ENCODE results near the gene P4HA3.

DNA sequence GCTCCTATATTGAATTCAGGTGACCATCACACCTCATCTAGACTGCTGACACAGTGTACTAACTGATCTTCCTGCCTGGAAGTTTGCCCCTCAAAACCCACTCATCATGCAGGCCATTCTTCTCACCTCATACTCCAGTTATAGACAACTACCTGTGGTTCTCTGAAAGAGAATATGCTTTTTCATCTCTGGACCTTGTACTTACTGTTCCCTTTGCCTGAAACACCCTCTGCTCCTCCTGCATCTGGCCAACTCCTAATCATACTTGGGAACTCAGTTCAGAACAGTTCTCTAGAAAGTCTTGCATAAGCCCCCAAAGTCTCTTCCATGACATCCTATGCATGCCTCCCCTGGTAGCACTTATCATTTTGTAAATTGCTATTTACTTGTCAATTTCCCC, 28.2 kb upstream of the P4HA3 start:
- TF ChIP-seq, protein P1, sequence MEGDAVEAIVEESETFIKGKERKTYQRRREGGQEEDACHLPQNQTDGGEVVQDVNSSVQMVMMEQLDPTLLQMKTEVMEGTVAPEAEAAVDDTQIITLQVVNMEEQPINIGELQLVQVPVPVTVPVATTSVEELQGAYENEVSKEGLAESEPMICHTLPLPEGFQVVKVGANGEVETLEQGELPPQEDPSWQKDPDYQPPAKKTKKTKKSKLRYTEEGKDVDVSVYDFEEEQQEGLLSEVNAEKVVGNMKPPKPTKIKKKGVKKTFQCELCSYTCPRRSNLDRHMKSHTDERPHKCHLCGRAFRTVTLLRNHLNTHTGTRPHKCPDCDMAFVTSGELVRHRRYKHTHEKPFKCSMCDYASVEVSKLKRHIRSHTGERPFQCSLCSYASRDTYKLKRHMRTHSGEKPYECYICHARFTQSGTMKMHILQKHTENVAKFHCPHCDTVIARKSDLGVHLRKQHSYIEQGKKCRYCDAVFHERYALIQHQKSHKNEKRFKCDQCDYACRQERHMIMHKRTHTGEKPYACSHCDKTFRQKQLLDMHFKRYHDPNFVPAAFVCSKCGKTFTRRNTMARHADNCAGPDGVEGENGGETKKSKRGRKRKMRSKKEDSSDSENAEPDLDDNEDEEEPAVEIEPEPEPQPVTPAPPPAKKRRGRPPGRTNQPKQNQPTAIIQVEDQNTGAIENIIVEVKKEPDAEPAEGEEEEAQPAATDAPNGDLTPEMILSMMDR (conservative IDR thresholded peaks at IDR 0.05; ENCODE audit: low read depth, low read length) = no peak
- TF ChIP-seq EZH2 (IDR thresholded peaks at IDR 0.05; ENCODE audit: borderline replicate concordance, low read depth, low read length, poor library complexity, severe bottlenecking) = no peak

Data from A673 (cell line).